Kidney epithelial cell (primary cell): ENCODE measurements around the gene ERC2. TPM values are rescaled to one million over a fixed set of nuclear protein-coding genes. Genes with fewer than 3 reads are reported as not detected.
A peak's percentile ranks its signal among the peaks of the same experiment; 100 is the strongest.

Experiments
- DNase-seq: peaks from one replicate; pipeline ENCODE4 v3.0.0-alpha.2; 2010; ENCODE audit warnings: low read depth
- H3K27me3 ChIP-seq: 2 replicates; pipeline ENCODE4 v1.6.0; 2011; ENCODE audit warnings: low read length; ENCODE audit not compliant: control insufficient read depth, insufficient read depth
- H3K36me3 ChIP-seq: 2 replicates; pipeline ENCODE4 v1.5.1; 2011; ENCODE audit warnings: low read length; ENCODE audit not compliant: control insufficient read depth, insufficient read depth
- H3K4me3 ChIP-seq: 2 replicates; pipeline ENCODE4 v1.5.1; 2011; ENCODE audit warnings: low read depth, mild to moderate bottlenecking, control low read depth, low read length
- CTCF ChIP-seq: IDR thresholded peaks from 2 replicates; pipeline ENCODE4 v1.5.1; 2011; ENCODE audit warnings: mild to moderate bottlenecking, moderate library complexity, low read length, control low read depth, inconsistent platforms; ENCODE audit not compliant: insufficient read depth, poor library complexity, severe bottlenecking
- total RNA-seq: library from RNA; depleted of rRNA; stranded (reverse); fragments of >200 nt; gene quantifications from 2 replicates; pipeline ENCODE4 v1.2.3, GENCODE V29; 2015

ERC2 gene
- total RNA-seq, 1 donor from 2014 or later, result 17.0 TPM

- no peak overlapping the region for H3K4me3 ChIP-seq
- TF ChIP-seq CTCF, result no peak
Measured at GRCh38 chr3:55903680-55904079, 564.6 kb downstream of the ERC2 start.

GRCh38 chr3:55902221-55902900 lies 565.9 kb downstream of the ERC2 start:
- Histone ChIP-seq H3K36me3 (no peaks in the 10 kb centered on the region), H3K4me3 (no peak overlapping the region), H3K27me3 (no peaks in the 10 kb centered on the region)
- no peak for TF ChIP-seq CTCF
- DNase-seq, result no peak

More at GRCh38 chr3:55903680-55904079, 564.6 kb downstream of the ERC2 start:
- Histone ChIP-seq H3K27me3 (no peaks in the 10 kb centered on the region), H3K36me3 (no peaks in the 10 kb centered on the region)
- DNase-seq, result no peak

- Histone ChIP-seq H3K36me3 (no peaks in the 10 kb centered on the region), H3K4me3 (no peak overlapping the region), H3K27me3 (no peaks in the 10 kb centered on the region)
- no peak for DNase-seq
- TF ChIP-seq CTCF, result peak; percentile 42
Measured at GRCh38 chr3:55899887-55900286, 568.4 kb downstream of the ERC2 start.

- no peak for DNase-seq
- H3K36me3 ChIP-seq, result no peaks in the 10 kb centered on the region
- TF ChIP-seq CTCF, result peak; percentile 61
Measured at GRCh38 chr3:55897573-55898224, 570.6 kb downstream of the ERC2 start.

GRCh38 chr3:55895897-55896566 lies 572.2 kb downstream of the ERC2 start:
- Histone ChIP-seq H3K36me3 (no peaks in the 10 kb centered on the region), H3K27me3 (no peaks in the 10 kb centered on the region), H3K4me3 (no peak overlapping the region)
- TF ChIP-seq CTCF, result no peak
- DNase-seq, result no peak

More at GRCh38 chr3:55897573-55898224, 570.6 kb downstream of the ERC2 start:
- Histone ChIP-seq H3K4me3 (no peak overlapping the region), H3K27me3 (no peaks in the 10 kb centered on the region)
